Stimulated activated CD4-positive, alpha-beta T cell treated with anti-CD3 and anti-CD28 coated beads, TNF-alpha, amount 100 ng/mL, for 4 hours (primary cell): Measurements from ENCODE around the gene PRG3.
A peak's percentile ranks its signal among the peaks of the same experiment; 100 is the strongest.

ENCODE experiments used
- DNase-seq, 3 experiments: peaks; one replicate each; pipeline ENCODE4 v3.0.0-alpha.2; 2020; ENCODE audit warnings: low read depth in 3 of 3

The PRG3 gene

GRCh38 chr11:57380975-57381374 is at the start of gene PRG3:
PRG3 (minus strand) TSS chr11:57381150; CDS start chr11:57380708, 442 bp downstream.
- DNase-seq: no peak

GRCh38 chr11:57429946-57430345 is 49.0 kb upstream of the PRG3 start:
- no peak for DNase-seq

GRCh38 chr11:57428643-57429042 is 47.7 kb upstream of the PRG3 start:
- no peak for DNase-seq

- no peak for DNase-seq
Observed at GRCh38 chr11:57427727-57428082, 46.8 kb upstream of the PRG3 start.

- DNase-seq: peak; percentile 62 to 74 (median 73)
Observed at GRCh38 chr11:57426929-57427726, 46.2 kb upstream of the PRG3 start, which contains the start of gene SLC43A3. SLC43A3 (minus strand) TSS chr11:57427121; CDS start chr11:57426172, 949 bp downstream.

GRCh38 chr11:57426439-57426928 is 45.5 kb upstream of the PRG3 start:
- DNase-seq: peak in 1 of 3 experiments; percentile 29

GRCh38 chr11:57425565-57426438 is 44.9 kb upstream of the PRG3 start:
- DNase-seq: peak in 1 of 3 experiments; percentile 21

GRCh38 chr11:57424792-57425564 is 44.0 kb upstream of the PRG3 start:
- DNase-seq: peak; percentile 60 to 79 (median 78)

GRCh38 chr11:57424137-57424791 is 43.3 kb upstream of the PRG3 start:
- DNase-seq: no peak

GRCh38 chr11:57422669-57423068 is 41.7 kb upstream of the PRG3 start:
- DNase-seq: no peak

- DNase-seq: no peak
Observed at GRCh38 chr11:57421805-57422204, 40.9 kb upstream of the PRG3 start.

- DNase-seq: no peak
Observed at GRCh38 chr11:57421066-57421465, 40.1 kb upstream of the PRG3 start.

GRCh38 chr11:57419146-57419545 is 38.2 kb upstream of the PRG3 start:
- no peak for DNase-seq

- no peak for DNase-seq
Observed at GRCh38 chr11:57418131-57418530, 37.2 kb upstream of the PRG3 start.

GRCh38 chr11:57417056-57417455 is 36.1 kb upstream of the PRG3 start:
- no peak for DNase-seq

GRCh38 chr11:57416436-57416835 is 35.5 kb upstream of the PRG3 start:
- no peak for DNase-seq

- DNase-seq: no peak
Observed at GRCh38 chr11:57414612-57415212, 33.8 kb upstream of the PRG3 start.

GRCh38 chr11:57413681-57414080 is 32.7 kb upstream of the PRG3 start:
- DNase-seq: no peak

GRCh38 chr11:57410287-57410686 is 29.3 kb upstream of the PRG3 start:
- DNase-seq: no peak

GRCh38 chr11:57409321-57410100 is 28.6 kb upstream of the PRG3 start:
- DNase-seq: no peak
